ENCODE data around the gene ROR1.

ROR1 gene

GRCh38 chr1:63880958-63881576 lies 107.2 kb downstream of the ROR1 start:
- DNase-seq = no peak

- DNase-seq = peak in 2 of 58 donors; percentile 5 to 59
These were observed 108.4 kb downstream of the ROR1 start for GRCh38 chr1:63882048-63882704.

DNA sequence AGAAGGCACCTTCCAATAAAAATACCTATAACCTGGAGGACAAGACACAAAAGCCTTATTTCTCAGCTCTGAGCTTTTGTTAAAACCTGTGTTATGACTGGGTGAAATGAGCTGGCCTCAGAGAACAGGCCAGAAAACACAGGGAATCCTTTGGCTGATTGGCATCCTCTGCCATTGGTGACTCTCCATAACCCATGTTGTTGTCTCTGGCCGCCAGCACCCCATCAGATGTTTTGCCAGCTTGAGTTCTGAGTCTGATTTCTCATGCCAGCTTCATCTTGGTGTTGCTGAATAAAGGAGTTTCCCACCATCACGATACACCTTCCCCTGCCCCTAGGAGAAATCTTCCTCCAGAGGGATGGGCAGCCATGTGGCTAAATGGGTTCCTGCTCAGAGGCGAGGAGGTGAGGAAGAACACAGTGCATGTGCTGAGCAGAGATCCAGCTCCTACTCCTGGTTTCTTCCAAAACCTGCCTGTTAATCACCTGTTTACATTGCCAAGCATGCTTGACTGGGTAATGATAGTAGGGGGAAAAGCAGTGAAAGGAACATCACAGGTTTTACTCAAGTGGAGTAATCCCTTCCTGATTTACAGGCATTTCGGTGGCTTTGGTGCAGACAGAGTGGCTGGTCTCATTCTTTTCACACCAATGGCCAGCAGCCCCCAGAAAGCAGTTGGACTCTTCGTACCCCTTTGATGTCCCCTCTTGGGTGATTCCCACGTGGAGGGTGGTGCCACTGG lies 109.8 kb downstream of the ROR1 start:
- DNase-seq = no peak

- DNase-seq = no peak
These were observed 110.7 kb downstream of the ROR1 start for GRCh38 chr1:63884486-63884885.

- no peak for DNase-seq
These were observed 112.1 kb downstream of the ROR1 start for GRCh38 chr1:63885899-63886298.

DNA sequence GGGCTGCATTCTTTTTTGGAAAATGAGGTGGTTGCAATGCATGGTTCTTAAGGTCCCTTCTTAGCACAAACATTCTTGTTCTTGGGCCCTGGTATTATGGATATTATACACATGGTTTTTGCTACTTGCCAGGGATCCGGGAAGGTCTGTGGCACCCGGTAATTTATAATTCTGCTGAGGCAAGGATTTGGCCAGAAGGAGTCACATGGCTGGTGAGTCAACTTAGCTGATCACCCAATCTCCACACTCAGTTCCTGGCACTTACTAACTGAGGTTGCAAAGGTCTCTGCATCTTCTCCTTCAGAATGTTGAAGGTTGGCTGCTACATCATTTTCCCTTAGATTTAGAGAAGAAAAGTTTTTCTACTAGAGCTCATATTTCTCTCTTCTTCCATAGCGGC lies 112.5 kb downstream of the ROR1 start:
- DNase-seq = no peak

GRCh38 chr1:63887809-63888208 lies 114.0 kb downstream of the ROR1 start:
- no peak for DNase-seq

- no peak for DNase-seq
These were observed 115.2 kb downstream of the ROR1 start for GRCh38 chr1:63888984-63889383.

DNA sequence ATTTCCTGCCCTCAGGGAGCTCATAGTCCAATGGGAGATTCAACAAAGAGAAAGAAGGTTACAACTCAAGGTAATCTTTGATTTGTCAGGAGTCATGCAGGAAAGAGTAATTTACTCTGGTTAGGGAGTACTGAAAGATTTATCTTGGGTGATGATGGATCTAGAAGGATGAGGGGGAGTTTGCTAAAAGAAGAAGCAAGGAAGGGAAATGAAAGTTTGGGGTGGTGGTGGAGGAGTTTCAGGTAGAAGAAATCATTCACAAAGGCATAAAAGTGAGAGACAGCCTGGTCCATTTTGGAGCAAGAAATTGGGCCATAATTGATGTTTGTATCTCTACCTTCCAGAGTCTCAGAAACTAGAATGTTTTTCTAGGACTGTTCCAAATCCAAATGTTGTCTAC lies 116.7 kb downstream of the ROR1 start:
- no peak for DNase-seq

- no peak for DNase-seq
These were observed 117.4 kb downstream of the ROR1 start for GRCh38 chr1:63891060-63891690.

- DNase-seq = peak in 41 of 58 donors; percentile 1 to 71 (median 28)
These were observed 119.0 kb downstream of the ROR1 start for GRCh38 chr1:63892632-63893395.

DNA sequence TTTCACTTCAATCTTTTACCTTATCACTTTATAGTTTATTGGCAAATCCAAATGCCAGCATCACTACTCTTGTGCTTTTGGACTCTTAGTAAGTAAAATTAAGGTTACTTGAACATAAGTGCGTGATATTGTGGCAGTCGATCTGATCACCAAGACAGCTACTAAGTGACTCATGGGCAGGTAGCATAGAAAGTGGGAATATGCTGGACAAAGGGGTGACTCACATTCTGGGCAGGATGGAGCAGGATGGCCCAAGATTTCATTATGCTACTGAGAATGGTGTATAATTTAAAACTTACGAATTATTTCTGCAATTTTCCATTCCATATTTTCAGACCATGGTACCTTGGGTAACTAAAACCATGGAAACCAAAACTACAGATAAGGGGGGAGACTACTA lies 120.2 kb downstream of the ROR1 start:
- DNase-seq = no peak

DNA sequence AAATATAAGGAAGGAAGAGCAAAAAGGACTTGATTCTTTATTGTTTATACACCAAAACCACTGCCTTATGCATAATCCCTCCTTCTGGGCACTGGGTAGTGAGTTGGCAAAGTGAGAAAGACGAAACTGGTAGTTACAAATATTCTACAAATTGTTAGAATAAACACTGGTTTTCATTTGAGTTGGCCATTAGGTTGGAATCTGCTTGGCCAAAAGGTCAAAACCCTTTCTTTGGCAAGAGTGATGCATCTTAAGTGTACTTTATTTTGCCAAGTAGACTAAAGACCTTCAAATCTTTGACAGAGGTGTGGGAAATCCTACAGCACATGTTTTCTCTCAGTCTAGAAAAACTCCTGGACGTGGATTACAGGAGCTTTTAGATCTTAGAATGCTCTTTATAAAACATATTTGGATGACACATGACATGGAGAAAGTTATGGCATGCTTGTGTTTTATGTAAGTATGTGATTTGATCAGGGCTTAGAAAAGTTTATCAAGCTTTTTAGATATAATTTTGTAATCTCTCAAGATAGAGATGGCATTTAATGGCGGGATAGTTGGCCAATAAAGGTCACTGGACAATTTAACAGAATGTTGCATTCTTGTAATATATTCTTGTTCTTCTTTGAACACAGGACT lies 120.9 kb downstream of the ROR1 start:
- no peak for DNase-seq

DNA sequence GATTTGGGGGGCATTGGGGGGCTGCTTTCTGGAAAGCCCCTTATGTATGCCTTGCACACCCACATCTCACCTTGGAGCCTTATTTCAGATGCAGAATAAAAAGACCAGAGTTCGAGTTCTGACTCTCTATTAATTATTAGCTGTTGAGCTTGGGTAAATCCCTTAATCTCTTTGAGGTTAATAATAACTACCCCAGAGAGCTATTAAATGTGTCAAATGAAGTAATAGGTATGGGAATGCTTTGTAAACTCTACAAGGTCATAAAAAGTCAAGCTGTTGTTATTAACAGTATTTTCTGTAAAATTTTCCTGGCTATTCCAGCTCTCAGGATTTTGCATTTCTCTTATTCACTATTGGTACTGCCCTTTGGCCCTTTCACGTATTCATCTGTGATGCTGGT lies 122.9 kb downstream of the ROR1 start:
- no peak for DNase-seq

DNA sequence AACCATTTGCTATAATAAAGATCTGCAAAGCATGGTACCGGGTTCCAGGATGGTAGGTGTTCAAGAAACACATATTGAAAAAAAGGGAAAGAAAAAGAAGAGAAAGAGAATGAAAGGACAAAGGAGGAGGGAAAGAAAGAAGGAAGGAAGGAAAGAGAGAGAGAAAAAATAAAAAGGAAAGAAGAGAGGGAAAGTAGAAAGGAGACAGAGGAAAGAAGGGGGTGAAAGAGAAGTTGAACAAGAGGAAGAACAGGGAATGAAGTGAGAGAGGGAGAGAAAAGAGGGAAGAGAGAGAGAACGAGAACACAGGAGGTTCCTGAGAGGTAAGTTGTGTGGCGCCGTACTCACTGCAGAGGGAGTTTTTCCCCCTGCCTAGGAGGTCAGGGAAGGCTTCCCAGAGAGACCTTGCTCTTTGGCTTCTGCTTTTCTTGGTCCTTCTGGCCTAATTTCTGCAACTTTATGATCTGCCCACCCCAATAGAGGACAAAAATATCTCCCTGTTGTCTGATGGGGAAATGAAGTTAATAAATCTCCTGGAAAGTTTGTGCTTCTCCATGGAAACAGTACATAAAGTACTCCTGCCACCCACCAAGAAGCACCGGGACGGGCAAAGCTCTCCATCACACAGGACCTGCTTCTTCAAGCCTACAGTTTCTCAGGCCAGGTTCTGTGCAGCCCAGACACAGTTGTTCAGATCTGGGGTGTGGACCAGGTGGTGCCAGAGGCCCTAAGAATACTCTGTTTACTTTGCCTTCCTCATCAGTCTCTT lies 124.8 kb downstream of the ROR1 start:
- no peak for DNase-seq

- no peak for DNase-seq
These were observed 127.3 kb downstream of the ROR1 start for GRCh38 chr1:63901094-63901493.

GRCh38 chr1:63902844-63903589 lies 129.2 kb downstream of the ROR1 start:
- DNase-seq = peak in 1 of 58 donors; percentile 9

DNA sequence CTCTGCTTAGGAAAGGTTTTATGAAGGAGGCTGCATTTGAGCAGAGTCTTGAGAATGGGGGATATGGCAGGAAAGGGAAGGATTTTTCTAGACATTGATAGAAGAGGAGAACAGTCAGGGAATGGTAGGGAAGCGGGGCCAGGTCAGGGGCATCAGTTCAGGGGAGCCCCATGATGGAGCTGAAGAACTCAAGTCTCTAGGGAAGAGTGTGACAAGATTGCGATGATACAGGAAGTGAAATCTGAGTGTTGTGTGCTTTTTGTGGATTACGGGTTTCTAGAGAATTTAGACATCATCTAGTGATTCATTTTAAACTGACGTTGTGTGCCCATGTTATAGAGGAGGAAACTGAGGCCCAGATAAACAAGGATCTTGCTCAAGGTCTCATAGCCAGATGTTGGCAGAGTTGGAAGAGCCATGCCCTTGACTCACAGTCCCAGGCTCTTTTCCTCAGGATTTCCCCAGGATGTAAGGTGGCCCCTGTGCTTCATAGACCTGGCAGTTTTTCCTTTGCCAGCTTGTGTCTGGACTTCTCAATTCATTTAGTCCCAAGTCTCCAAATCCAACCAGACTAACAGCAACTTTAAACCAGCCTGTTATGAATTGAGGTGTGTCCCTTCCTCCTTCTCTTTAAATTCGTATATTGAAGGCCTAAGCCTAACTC lies 130.3 kb downstream of the ROR1 start:
- DNase-seq = no peak

DNA sequence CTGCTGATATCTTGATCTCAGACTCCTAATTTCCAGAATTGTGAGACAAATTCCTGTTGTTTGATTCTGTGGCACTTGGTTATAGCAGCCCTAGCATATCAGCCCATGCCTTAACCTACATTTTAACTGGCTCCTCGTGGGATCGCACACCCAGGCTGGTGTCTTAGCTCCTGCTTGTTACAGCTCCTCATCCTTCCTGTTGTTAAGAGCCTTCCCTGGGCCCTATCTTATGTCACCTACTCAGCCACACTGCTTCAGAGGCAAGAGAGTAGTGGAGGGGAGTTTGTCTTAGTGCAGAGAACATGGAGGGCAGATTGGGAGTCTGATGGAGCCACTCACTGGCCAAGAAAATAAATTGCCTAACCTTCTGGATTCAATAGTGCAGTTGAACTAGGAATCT lies 131.0 kb downstream of the ROR1 start:
- no peak for DNase-seq
